Measurements from ENCODE around the gene E2F8.

E2F8 gene

GRCh38 chr11:19252394-19253152 is 11.8 kb upstream of the E2F8 start:
- DNase-seq, result no peak

GRCh38 chr11:19251577-19251976 is 10.8 kb upstream of the E2F8 start:
- no peak for DNase-seq

- DNase-seq, result no peak
Measured at GRCh38 chr11:19246816-19247215, 6.1 kb upstream of the E2F8 start.

- no peak for DNase-seq
Measured at GRCh38 chr11:19245351-19245750, 4.6 kb upstream of the E2F8 start.

- no peak for DNase-seq
Measured at GRCh38 chr11:19244621-19245020, 3.9 kb upstream of the E2F8 start.

- DNase-seq, result no peak
Measured at GRCh38 chr11:19244084-19244483, 3.3 kb upstream of the E2F8 start.

GRCh38 chr11:19243613-19244012 is 2.9 kb upstream of the E2F8 start:
- no peak for DNase-seq

GRCh38 chr11:19243143-19243542 is 2.4 kb upstream of the E2F8 start:
- DNase-seq, result no peak

- no peak for DNase-seq
Measured at GRCh38 chr11:19242179-19242932, 1.6 kb upstream of the E2F8 start.

GRCh38 chr11:19241260-19242178 is 774 bp upstream of the E2F8 start:
- DNase-seq, result no peak

GRCh38 chr11:19239039-19239438 is 1.7 kb downstream of the E2F8 start:
- no peak for DNase-seq

- no peak for DNase-seq
Measured at GRCh38 chr11:19237813-19238212, 2.9 kb downstream of the E2F8 start.

GRCh38 chr11:19237381-19237780 is 3.4 kb downstream of the E2F8 start:
- DNase-seq, result no peak

GRCh38 chr11:19234231-19234817 is 6.4 kb downstream of the E2F8 start:
- no peak for DNase-seq

GRCh38 chr11:19232910-19233503 is 7.7 kb downstream of the E2F8 start:
- DNase-seq, result no peak

- no peak for DNase-seq
Measured at GRCh38 chr11:19229671-19230070, 11.1 kb downstream of the E2F8 start.

- no peak for DNase-seq
Measured at GRCh38 chr11:19228968-19229367, 11.8 kb downstream of the E2F8 start.

- no peak for DNase-seq
Measured at GRCh38 chr11:19226378-19227195, 14.2 kb downstream of the E2F8 start.

GRCh38 chr11:19225581-19225980 is 15.2 kb downstream of the E2F8 start:
- DNase-seq, result no peak

- no peak for DNase-seq
Measured at GRCh38 chr11:19225123-19225522, 15.6 kb downstream of the E2F8 start.

GRCh38 chr11:19220903-19221724 is 19.6 kb downstream of the E2F8 start:
- DNase-seq, result no peak

Data from activated T-cell treated with anti-CD3 and anti-CD28 coated beads, Interleukin-2, amount 50 U/mL, for 1 hour (primary cell).